NT2/D1 (cell line): Measurements from ENCODE around the gene DOK6.
"Not testable (repeated sequence)": the region's sequence is repeated elsewhere in the genome, so short reads cannot be mapped to it uniquely, and the experiment has no call there.

ENCODE experiments used
- DNase-seq: peaks from one replicate; pipeline ENCODE4 v3.0.0-alpha.2; 2011; ENCODE audit warnings: low read depth, low spot score
- H3K27me3 ChIP-seq: 2 replicates; pipeline ENCODE4 v1.6.0; 2011; ENCODE audit warnings: mild to moderate bottlenecking; ENCODE audit not compliant: insufficient read length, insufficient read depth
- H3K36me3 ChIP-seq: 2 replicates; pipeline ENCODE4 v1.6.1; 2011; ENCODE audit warnings: mild to moderate bottlenecking, low read length, mixed read lengths; ENCODE audit not compliant: insufficient read depth, insufficient read length
- H3K4me1 ChIP-seq: 2 replicates; pipeline ENCODE4 v1.5.1; 2011; ENCODE audit not compliant: insufficient read depth, insufficient read length
- H3K4me3 ChIP-seq: 2 replicates; pipeline ENCODE4 v1.5.1; 2011; ENCODE audit warnings: low read depth; ENCODE audit not compliant: insufficient read length
- H3K9ac ChIP-seq: 2 replicates; pipeline ENCODE4 v1.6.0; 2011; ENCODE audit warnings: low read depth; ENCODE audit not compliant: insufficient read length
- H3K9me3 ChIP-seq: 2 replicates; pipeline ENCODE4 v1.5.1; 2011; ENCODE audit warnings: mild to moderate bottlenecking, low read length; ENCODE audit not compliant: insufficient read depth
- SUZ12 ChIP-seq: IDR thresholded peaks from 2 replicates; pipeline ENCODE4 v1.6.1; 2011; ENCODE audit not compliant: insufficient read length, insufficient read depth; ENCODE audit errors: extremely low read depth
- YY1 ChIP-seq: IDR thresholded peaks from 2 replicates; pipeline ENCODE4 v1.6.1; 2011; ENCODE audit not compliant: insufficient read length, insufficient read depth
- ZNF274 ChIP-seq: IDR thresholded peaks from 2 replicates; pipeline ENCODE4 v1.6.1; 2011; ENCODE audit warnings: mild to moderate bottlenecking, low read depth, low read length

DOK6 gene

GRCh38 chr18:69659142-69659651 is 258.5 kb downstream of the DOK6 start:
- no peak for DNase-seq
- no peaks in the 10 kb centered on the region for H3K27me3 ChIP-seq
- no peaks in the 10 kb centered on the region for H3K36me3 ChIP-seq
- H3K9ac ChIP-seq = no peak overlapping the region
- H3K4me1 ChIP-seq = no peaks in the 10 kb centered on the region
- H3K9me3 ChIP-seq = no peaks in the 10 kb centered on the region
- H3K4me3 ChIP-seq = no peak overlapping the region
- TF ChIP-seq SUZ12 (no peak), ZNF274 (no peak), YY1 (no peak)

DNA sequence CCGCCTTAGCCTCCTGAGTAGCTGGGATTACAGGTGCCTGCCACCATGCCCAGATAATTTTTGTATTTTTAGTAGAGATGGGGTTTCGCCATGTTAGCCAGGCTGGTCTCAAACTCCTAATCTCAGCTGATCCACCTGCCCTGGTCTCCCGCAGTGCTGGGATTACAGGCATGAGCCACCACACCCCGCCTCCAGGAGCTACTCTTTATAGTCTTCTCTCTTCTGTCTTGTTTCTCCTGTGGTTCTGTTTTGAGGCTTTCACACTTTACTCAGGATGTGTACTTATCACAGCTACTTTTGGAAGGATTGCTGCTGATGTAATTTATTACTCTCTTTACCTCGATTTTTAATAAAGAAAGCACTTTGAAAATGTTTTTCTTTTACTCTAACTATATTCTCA is 261.4 kb downstream of the DOK6 start:
- not testable (repeated sequence) for H3K27me3 ChIP-seq, H3K9ac ChIP-seq, H3K9me3 ChIP-seq, DNase-seq, H3K36me3 ChIP-seq, H3K4me3 ChIP-seq, H3K4me1 ChIP-seq

GRCh38 chr18:69664399-69664798 is 263.7 kb downstream of the DOK6 start:
- Histone ChIP-seq H3K9me3 (no peaks in the 10 kb centered on the region), H3K4me1 (no peaks in the 10 kb centered on the region), H3K9ac (no peak overlapping the region), H3K36me3 (no peaks in the 10 kb centered on the region), H3K4me3 (no peak overlapping the region), H3K27me3 (no peaks in the 10 kb centered on the region)
- no peak for DNase-seq
- TF ChIP-seq SUZ12 (no peak), ZNF274 (no peak), YY1 (no peak)

DNA sequence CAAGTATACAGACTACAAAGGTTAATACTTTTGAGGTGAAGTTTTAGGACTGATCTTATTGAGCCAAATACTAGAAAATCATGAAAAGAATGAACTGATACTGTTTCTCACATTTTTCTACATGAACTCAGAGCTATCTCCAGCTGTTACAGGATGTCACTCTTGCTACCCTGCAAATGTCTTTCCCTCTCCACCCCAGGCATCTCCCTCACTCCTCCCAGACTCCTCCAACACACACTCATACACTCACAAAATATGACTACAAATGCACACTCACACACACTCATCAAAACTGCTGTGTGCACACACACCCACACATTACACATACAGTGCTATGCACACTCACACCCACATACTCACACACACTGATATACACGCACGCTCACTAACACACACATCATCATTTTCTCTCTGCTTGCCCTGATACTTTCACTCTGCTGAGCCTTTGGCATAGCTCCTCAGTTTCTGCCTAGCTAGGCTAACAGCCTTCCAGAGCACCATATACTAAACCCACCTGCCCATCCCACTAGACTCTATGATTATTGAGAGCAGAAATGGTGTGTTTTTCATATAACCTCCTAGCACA is 273.7 kb downstream of the DOK6 start:
- Histone ChIP-seq H3K4me3 (no peak overlapping the region), H3K27me3 (no peaks in the 10 kb centered on the region), H3K36me3 (no peaks in the 10 kb centered on the region), H3K9ac (no peak overlapping the region), H3K9me3 (no peaks in the 10 kb centered on the region), H3K4me1 (no peaks in the 10 kb centered on the region)
- TF ChIP-seq SUZ12 (no peak), YY1 (no peak), ZNF274 (no peak)
- DNase-seq = no peak

DNA sequence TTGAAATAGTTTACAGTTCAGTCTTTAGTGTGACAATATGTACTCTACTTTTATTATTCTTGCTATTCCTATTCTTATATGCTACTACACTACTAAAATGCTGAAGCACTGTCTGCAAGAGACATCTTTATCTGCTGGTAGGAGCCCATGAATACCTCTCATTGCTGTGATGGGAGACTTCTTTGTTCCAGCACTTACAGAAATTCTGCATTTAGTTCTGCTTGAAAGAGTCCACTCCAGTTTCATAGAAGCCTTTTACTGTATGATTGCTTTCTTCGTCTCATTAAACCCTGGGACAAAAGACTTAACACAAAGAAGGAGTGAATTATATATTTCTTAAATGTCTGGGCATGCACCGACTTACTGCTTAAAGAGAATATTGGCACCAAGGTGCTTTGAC is 274.3 kb downstream of the DOK6 start:
- Histone ChIP-seq H3K9ac (no peak overlapping the region), H3K27me3 (no peaks in the 10 kb centered on the region), H3K4me1 (no peaks in the 10 kb centered on the region), H3K4me3 (no peak overlapping the region), H3K36me3 (no peaks in the 10 kb centered on the region), H3K9me3 (no peaks in the 10 kb centered on the region)
- no peak for DNase-seq
- TF ChIP-seq SUZ12 (no peak), YY1 (no peak), ZNF274 (no peak)

DNA sequence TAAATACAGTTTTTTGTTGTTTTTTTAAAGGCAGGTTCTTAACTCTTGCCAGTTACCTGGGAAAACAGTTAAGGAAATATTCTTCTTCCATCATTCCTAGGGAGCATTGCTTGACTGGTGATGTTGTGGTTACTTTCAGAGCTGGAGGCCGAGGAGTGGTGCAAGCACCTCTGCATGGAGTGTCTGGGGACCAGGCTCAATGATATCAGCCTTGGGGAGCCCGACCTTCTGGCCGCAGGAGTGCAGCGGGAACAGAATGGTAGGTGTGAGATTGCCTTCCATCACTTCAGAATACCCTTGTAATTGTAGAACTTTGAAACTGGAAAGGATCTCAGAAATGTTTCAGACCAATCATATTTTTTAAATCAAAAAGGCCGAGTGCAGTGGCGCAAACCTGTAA is 276.9 kb downstream of the DOK6 start:
- Histone ChIP-seq H3K9me3 (no peaks in the 10 kb centered on the region), H3K36me3 (no peaks in the 10 kb centered on the region), H3K27me3 (no peaks in the 10 kb centered on the region), H3K9ac (no peak overlapping the region), H3K4me3 (no peak overlapping the region), H3K4me1 (no peaks in the 10 kb centered on the region)
- no peak for DNase-seq
- no peak for TF ChIP-seq SUZ12
- no peak for TF ChIP-seq ZNF274
- no peak for TF ChIP-seq YY1

DNA sequence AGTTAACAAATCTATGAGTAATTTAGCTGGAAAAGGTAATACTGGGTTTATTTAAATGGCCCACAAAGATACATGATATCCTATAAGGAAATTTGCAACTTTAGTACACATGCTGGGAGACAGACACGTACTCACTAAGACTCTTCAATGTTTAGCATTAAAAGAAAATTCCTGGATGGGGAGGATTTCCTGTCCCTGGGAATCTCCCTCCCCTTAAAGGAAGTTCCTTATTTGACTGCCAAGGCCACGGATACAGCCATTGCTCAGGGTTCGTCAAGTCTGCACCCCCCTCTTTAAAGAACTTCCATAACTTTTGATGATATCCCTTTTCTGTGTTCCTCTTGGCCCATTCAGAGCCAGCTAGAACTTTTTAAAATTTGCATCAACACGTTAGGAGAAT is 279.4 kb downstream of the DOK6 start:
- H3K9ac ChIP-seq = no peak overlapping the region
- no peaks in the 10 kb centered on the region for H3K27me3 ChIP-seq
- no peak for DNase-seq
- no peaks in the 10 kb centered on the region for H3K36me3 ChIP-seq
- H3K9me3 ChIP-seq = no peaks in the 10 kb centered on the region
- TF ChIP-seq SUZ12 (no peak), YY1 (no peak), ZNF274 (no peak)
- H3K4me3 ChIP-seq = no peak overlapping the region
- H3K4me1 ChIP-seq = no peaks in the 10 kb centered on the region

GRCh38 chr18:69683176-69683575 is 282.5 kb downstream of the DOK6 start:
- Histone ChIP-seq H3K4me3 (no peak overlapping the region), H3K9ac (no peak overlapping the region), H3K9me3 (no peaks in the 10 kb centered on the region), H3K4me1 (no peaks in the 10 kb centered on the region), H3K27me3 (no peaks in the 10 kb centered on the region), H3K36me3 (no peaks in the 10 kb centered on the region)
- TF ChIP-seq SUZ12 = no peak
- no peak for TF ChIP-seq YY1
- TF ChIP-seq ZNF274 = no peak
- no peak for DNase-seq
